Hair follicular keratinocyte (primary cell): ENCODE measurements around the gene WSCD2. TPM values are rescaled to one million over a fixed set of nuclear protein-coding genes. Genes with fewer than 3 reads are reported as not detected.

ENCODE experiments used
- total RNA-seq: library from RNA; depleted of rRNA; stranded (reverse); fragments of >200 nt; gene quantifications from 2 replicates; pipeline ENCODE4 v1.2.3, GENCODE V29; 2015

The WSCD2 gene
- not detected in 2 replicates for total RNA-seq

DNA sequence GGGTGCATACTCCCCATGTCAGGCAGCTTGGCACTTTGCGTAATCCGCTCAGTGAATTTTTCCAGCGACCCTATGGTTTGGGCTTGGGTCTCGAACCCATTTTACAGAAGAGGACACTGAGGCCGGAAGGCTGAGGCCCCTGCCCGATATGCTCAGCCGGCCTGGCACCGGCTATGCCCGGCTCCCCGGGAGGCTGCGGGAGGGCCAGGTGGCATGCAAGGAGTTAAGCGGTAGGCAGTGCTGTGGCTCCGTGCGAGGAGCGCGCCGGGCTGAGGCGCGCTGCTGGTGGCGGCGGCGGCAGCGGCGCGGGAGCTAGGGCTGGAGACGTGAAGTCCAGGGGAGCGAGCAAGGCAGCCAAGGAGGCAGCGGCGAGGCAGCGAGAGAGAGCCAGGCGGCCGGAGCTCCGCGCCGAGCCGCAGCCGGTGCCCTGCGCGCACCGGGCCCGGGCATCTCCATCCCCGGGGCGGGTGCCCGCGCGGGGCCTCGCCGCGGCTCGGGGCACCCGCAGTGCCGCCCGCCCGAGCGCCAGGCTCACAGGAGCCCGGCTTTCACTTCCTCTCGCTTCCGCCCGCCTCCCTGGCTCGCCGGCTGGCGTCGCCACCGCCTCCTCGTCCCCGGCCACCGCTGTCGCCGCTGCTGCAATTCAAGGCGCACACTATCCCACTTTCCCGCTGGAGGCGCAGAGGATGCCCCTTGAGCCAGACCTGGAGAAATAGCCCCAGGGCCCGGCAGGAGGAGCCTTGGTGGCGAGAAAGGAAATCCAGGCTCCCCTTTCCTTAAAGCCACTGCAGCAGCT lies at the start of gene WSCD2:
TSS of gene WSCD2 (plus strand) at position 272 of the 796 bp plus-strand sequence. CDS start 66,545 bp downstream, outside the sequence.

Other genes starting within 250 kb of the WSCD2 start
- gene CMKLR1, start 210.0 kb downstream of the WSCD2 start, total RNA-seq = 0.34 TPM in 1 of 2 replicates, not detected in the other